Caco-2 (cell line): Measurements from ENCODE around the gene ACTG1. TPM values are rescaled to one million over a fixed set of nuclear protein-coding genes. Genes with fewer than 3 reads are reported as not detected.

Experiments
- BruUV-seq: library from RNA; stranded (reverse); fragments of 400-500 nt; replicated peaks from 2 replicates; lab custom pipeline; 2021; lab: Mats Ljungman, UMichigan
- CTCF ChIA-PET: fragments of 300-600 bp; sonication (Branson Sonifier 250); formaldehyde crosslinking; loops from one replicate; lab custom pipeline; 2022; ENCODE audit warnings: antibody characterized with exemption; lab: Charles Lee
- POLR2A ChIA-PET: fragments of 300-600 bp; sonication (Branson Sonifier 250); formaldehyde crosslinking; loops from one replicate; lab custom pipeline; 2022; ENCODE audit warnings: antibody characterized with exemption; lab: Charles Lee
- DNase-seq, 2 experiments: peaks; one replicate each; pipeline versions ENCODE4 v3.0.0 to v3.0.0-alpha.2; 2020 to 2022
- H3K27me3 ChIP-seq: replicated peaks from 2 replicates; pipeline ENCODE4 v1.6.0; 2011; ENCODE audit warnings: low read length; ENCODE audit not compliant: control insufficient read depth, insufficient read depth
- H3K36me3 ChIP-seq: 2 replicates; pipeline ENCODE4 v1.5.1; 2011; ENCODE audit warnings: low read length; ENCODE audit not compliant: control insufficient read depth, insufficient read depth
- H3K4me1 ChIP-seq: fragments of 250-450 bp; sonication (Bioruptor Pico); 2 replicates; pipeline ENCODE4 v1.5.1; 2020; ENCODE audit warnings: mild to moderate bottlenecking
- H3K4me3 ChIP-seq: 2 replicates; pipeline ENCODE4 v1.5.1; 2011; ENCODE audit warnings: low read depth, mild to moderate bottlenecking, control low read depth, low read length
- H3K9me3 ChIP-seq: fragments of 250-450 bp; sonication (Bioruptor Pico); 2 replicates; pipeline ENCODE4 v1.5.1; 2020; ENCODE audit warnings: mild to moderate bottlenecking, moderate library complexity
- H3K27ac Mint-ChIP-seq: one replicate; pipeline ENCODE4 v1.8.0; 2022; ENCODE audit warnings: mixed read lengths; ENCODE audit not compliant: unreplicated experiment
- H3K27me3 Mint-ChIP-seq: one replicate; pipeline ENCODE4 v1.8.0; 2022; ENCODE audit warnings: mixed read lengths; ENCODE audit not compliant: insufficient read depth, unreplicated experiment
- H3K36me3 Mint-ChIP-seq: one replicate; pipeline ENCODE4 v1.8.0; 2022; ENCODE audit warnings: mild to moderate bottlenecking, mixed read lengths; ENCODE audit not compliant: insufficient read depth, unreplicated experiment
- H3K4me1 Mint-ChIP-seq: one replicate; pipeline ENCODE4 v1.8.0; 2022; ENCODE audit warnings: low read depth, mixed read lengths; ENCODE audit not compliant: unreplicated experiment
- H3K4me3 Mint-ChIP-seq: one replicate; pipeline ENCODE4 v1.8.0; 2022; ENCODE audit warnings: mild to moderate bottlenecking, moderate library complexity, mixed read lengths; ENCODE audit not compliant: unreplicated experiment
- H3K9me3 Mint-ChIP-seq: one replicate; pipeline ENCODE4 v1.8.0; 2022; ENCODE audit warnings: mixed read lengths; ENCODE audit not compliant: unreplicated experiment
- CTCF ChIP-seq, 2 experiments: fragments of 200-600 bp in 1 of 2; IDR thresholded peaks; 1 replicate in 1 of 2; 2 replicates in 1 of 2; pipeline versions ENCODE4 v1.5.1 to v1.8.0; 2011 to 2022; ENCODE audit warnings: antibody characterized with exemption in 1 of 2, control low read depth in 1 of 2, inconsistent platforms in 1 of 2, low read depth in 1 of 2, low read length in 1 of 2, mild to moderate bottlenecking in 1 of 2, moderate library complexity in 1 of 2; ENCODE audit not compliant: insufficient read depth in 1 of 2, severe bottlenecking in 1 of 2, unreplicated experiment in 1 of 2
- intact Hi-C: fragments of 100-400 bp; cut with micrococcal nuclease; formaldehyde crosslinking; loops from one replicate; pipeline ENCODE4 v1.10.0; 2022; ENCODE audit not compliant: unreplicated experiment
- total RNA-seq: library from RNA; stranded (reverse); gene quantifications from 2 replicates; pipeline ENCODE4 v1.2.3, GENCODE V29; 2022

Gene ACTG1
- total RNA-seq, 1 experiment from 2014 or later = 1,436 TPM

GRCh38 chr17:81534157-81535006 is 21.8 kb upstream of the ACTG1 start:
- Mint-ChIP-seq H3K4me3 (no peak overlapping the region), H3K36me3 (peaks cover 29% of the 10 kb centered on the region), H3K9me3 (no peaks in the 10 kb centered on the region), H3K27ac (no peak overlapping the region), H3K4me1 (peaks cover 6% of the 10 kb centered on the region), H3K27me3 (no peaks in the 10 kb centered on the region)
- no TSS peak for BruUV-seq
- no peak for TF ChIP-seq CTCF (IDR thresholded peaks at IDR 0.05; ENCODE audit: insufficient read depth in 1 of 2, low read depth in 1 of 2, low read length in 1 of 2, severe bottlenecking in 1 of 2, unreplicated experiment in 1 of 2)
- DNase-seq = no peak
- POLR2A ChIA-PET = interaction anchor here (1.6 kb wide), 1 partner anchor 15 kb away, joined by 5 read pairs; no protein-coding TSS in a partner anchor
- CTCF ChIA-PET = interaction anchor here (1.1 kb wide), 1 partner anchor 15 kb away, joined by 4 read pairs; no protein-coding TSS in a partner anchor
- H3K4me3 ChIP-seq = no peak overlapping the region
- H3K9me3 ChIP-seq = no peaks in the 10 kb centered on the region
- H3K4me1 ChIP-seq = peaks cover 16% of the 10 kb centered on the region; the same call in 1 of the 2 replicates
- intact Hi-C loops = no loop called here
- H3K36me3 ChIP-seq = no peaks in the 10 kb centered on the region; the same call in 1 of the 2 replicates
- no peaks in the 10 kb centered on the region for H3K27me3 ChIP-seq

GRCh38 chr17:81533339-81534141 is 20.9 kb upstream of the ACTG1 start:
- POLR2A ChIA-PET = interaction anchor here (1.6 kb wide), 1 partner anchor 15 kb away, joined by 5 read pairs; no protein-coding TSS in a partner anchor

More at GRCh38 chr17:81533339-81534141, 20.9 kb upstream of the ACTG1 start:
- no peak for TF ChIP-seq CTCF (IDR thresholded peaks at IDR 0.05; ENCODE audit: insufficient read depth in 1 of 2, low read depth in 1 of 2, low read length in 1 of 2, severe bottlenecking in 1 of 2, unreplicated experiment in 1 of 2)
- BruUV-seq = no TSS peak
- Mint-ChIP-seq H3K4me1 (peaks cover 6% of the 10 kb centered on the region), H3K27ac (peak overlapping the region; percentile 12), H3K4me3 (no peak overlapping the region), H3K27me3 (no peaks in the 10 kb centered on the region), H3K36me3 (peaks cover 36% of the 10 kb centered on the region), H3K9me3 (no peaks in the 10 kb centered on the region)
- Histone ChIP-seq H3K4me1 (peaks cover 22% of the 10 kb centered on the region; the same call in 1 of the 2 replicates), H3K36me3 (no peaks in the 10 kb centered on the region; the same call in 1 of the 2 replicates), H3K4me3 (no peak overlapping the region), H3K27me3 (no peaks in the 10 kb centered on the region), H3K9me3 (no peaks in the 10 kb centered on the region)
- CTCF ChIA-PET = interaction anchor here (1.1 kb wide), 1 partner anchor 14 kb away, joined by 4 read pairs; no protein-coding TSS in a partner anchor
- intact Hi-C loops = no loop called here
- DNase-seq = no peak
